Left lobe of liver (tissue), 2 donors: ENCODE measurements around the gene P4HA1. TPM values are rescaled to one million over a fixed set of nuclear protein-coding genes. Genes with fewer than 3 reads are reported as not detected.
"Not testable (repeated sequence)": the region's sequence is repeated elsewhere in the genome, so short reads cannot be mapped to it uniquely, and the experiment has no call there.

Experiments
- ATAC-seq: fragments of 200-7000 bp; cut with Tn5 transposase; one replicate; pipeline ENCODE4 v1.9.1; 2020; ENCODE audit warnings: mild to moderate bottlenecking, moderate library complexity
- DNase-seq: peaks from one replicate; pipeline ENCODE4 v3.0.0-alpha.2; 2020; ENCODE audit warnings: low spot score
- total RNA-seq: library from RNA; stranded (reverse); gene quantifications from one replicate; pipeline ENCODE4 v1.2.1, GENCODE V29; 2021
- donor health status: DM: no; HTN: no; CAD: no; lungs with moderate emphysema.
- donor health status: DM: no; HTN: yes; CAD: no.

The P4HA1 gene
- total RNA-seq, 1 donor from 2014 or later = 7.3 TPM

- no peak for DNase-seq
- peak; percentile 66 for ATAC-seq
These were observed 52.0 kb downstream of the P4HA1 start for GRCh38 chr10:73044378-73045285.

GRCh38 chr10:73043766-73044377, 52.8 kb downstream of the P4HA1 start:
- DNase-seq = no peak
- ATAC-seq = peak; percentile 84

GRCh38 chr10:73043319-73043718, 53.3 kb downstream of the P4HA1 start:
- ATAC-seq = no peak
- no peak for DNase-seq

GRCh38 chr10:73042130-73042529, 54.5 kb downstream of the P4HA1 start:
- DNase-seq (no peak), ATAC-seq (no peak)

GRCh38 chr10:73039635-73040034, 57.0 kb downstream of the P4HA1 start:
- DNase-seq (no peak), ATAC-seq (no peak)

DNA sequence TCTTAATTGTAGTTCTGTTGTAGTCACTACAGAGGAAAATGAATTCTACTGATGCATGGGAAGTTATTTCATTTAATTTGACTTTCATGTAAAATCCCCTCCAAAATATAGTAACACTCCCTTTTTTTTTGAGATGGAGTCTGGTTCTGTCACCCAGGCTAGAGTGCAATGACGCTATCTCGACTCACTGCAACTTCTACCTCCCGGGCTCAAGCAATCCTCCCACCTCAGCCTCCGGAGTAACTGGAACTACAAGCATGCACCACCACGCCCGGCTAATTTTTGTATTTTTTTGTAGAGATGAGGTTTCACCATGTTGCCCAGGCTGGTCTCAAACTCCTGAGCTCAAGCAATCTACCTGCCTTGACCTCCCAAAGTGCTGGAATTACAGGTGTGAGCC, 60.4 kb downstream of the P4HA1 start:
- not testable (repeated sequence) for DNase-seq, ATAC-seq

- ATAC-seq = no peak
- no peak for DNase-seq
These were observed 64.1 kb downstream of the P4HA1 start for GRCh38 chr10:73032536-73032935.

DNA sequence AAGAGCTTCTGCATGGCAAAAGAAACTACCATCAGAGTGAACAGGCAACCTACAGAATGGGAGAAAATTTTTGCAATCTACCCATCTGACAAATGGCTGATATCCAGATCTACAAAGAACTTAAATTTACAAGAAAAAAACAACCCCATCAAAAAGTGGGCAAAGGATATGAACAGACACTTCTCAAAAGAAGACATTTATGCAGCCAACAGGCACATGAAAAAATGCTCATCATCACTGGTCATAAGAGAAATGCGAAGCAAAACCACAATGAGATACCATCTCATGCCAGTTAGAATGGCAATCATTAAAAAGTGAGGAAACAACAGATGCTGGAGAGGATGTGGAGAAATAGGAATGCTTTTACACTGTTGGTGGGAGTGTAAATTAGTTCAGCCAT, 70.0 kb downstream of the P4HA1 start:
- not testable (repeated sequence) for ATAC-seq, DNase-seq

DNA sequence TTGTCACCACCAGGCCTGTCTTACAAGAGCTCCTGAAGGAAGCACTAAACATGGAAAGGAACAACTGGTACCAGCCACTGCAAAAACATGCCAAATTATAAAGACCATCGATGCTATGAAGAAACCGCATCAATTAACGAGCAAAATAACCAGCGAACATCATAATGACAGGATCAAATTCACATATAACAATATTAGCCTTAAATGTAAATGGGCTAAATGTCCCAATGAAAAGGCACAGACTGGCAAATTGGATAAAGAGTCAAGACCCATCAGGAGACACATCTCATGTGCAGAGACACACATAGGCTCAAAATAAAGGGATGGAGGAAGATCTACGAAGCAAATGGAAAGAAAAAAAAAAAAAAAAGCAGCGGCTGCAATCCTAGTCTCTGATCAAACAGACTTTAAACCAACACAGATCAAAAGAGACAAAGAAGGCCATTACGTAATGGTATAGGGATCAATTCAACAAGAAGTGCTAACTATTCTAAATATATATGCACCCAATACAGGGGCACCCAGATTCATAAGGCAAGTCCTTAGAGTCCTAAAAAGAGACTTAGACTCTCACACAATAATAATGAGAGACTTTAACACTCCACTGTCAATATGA, 73.1 kb downstream of the P4HA1 start:
- not testable (repeated sequence) for ATAC-seq, DNase-seq

- not testable (repeated sequence) for DNase-seq, ATAC-seq
These were observed 73.7 kb downstream of the P4HA1 start for GRCh38 chr10:73022961-73023360.

DNA sequence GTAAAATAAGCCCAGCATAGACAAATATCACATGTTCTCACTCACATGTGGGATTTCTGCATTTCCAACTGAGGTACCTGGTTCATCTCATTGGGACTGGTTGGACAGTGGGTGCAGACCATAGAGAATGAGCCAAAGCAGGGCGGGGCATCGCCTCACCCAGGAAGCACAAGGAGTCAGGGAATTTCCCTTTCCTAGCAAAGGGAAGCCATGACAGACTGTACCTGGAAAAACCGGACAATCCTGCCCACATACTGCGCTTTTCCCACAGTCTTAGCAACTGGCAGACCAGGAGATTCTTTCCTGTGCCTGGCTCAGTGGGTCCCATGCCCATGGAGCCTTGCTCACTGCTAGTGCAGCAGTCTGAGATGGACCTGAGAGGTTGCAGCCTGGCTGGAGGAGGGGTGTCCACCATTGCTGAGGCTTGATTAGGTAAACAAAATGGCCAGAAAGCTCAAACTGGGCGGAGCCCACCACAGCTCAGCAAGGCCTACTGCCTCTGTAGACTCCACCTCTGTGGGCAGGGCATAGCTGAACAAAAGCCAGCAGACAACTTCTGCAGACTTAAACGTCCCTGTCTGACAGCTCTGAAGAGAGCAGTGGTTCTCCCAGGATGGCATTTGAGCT, 75.0 kb downstream of the P4HA1 start:
- not testable (repeated sequence) for DNase-seq, ATAC-seq

DNA sequence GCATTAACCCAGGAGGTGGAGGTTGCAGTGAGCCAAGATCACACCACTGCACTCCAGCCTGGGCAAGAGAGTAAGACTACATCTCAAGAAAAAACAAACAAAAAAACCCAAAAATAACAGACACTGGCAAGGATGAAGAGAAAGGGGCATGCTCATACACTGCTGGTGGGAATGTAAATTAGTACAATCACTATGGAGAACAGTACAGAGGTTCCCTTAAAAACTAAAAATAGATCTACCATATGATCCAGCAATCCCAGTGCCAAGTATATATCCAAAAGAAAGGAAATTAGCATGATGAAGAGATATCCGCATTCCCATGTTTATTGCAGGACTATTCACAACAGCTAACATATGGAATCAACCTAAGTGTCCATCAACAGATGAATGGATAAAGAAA, 75.6 kb downstream of the P4HA1 start:
- ATAC-seq (no peak), DNase-seq (no peak)

- ATAC-seq = no peak
- DNase-seq = no peak
These were observed 77.6 kb downstream of the P4HA1 start for GRCh38 chr10:73019100-73019499.

- ATAC-seq (no peak), DNase-seq (no peak)
These were observed 78.0 kb downstream of the P4HA1 start for GRCh38 chr10:73018632-73019031.

GRCh38 chr10:73017955-73018480, 78.6 kb downstream of the P4HA1 start:
- ATAC-seq (no peak), DNase-seq (no peak)

DNA sequence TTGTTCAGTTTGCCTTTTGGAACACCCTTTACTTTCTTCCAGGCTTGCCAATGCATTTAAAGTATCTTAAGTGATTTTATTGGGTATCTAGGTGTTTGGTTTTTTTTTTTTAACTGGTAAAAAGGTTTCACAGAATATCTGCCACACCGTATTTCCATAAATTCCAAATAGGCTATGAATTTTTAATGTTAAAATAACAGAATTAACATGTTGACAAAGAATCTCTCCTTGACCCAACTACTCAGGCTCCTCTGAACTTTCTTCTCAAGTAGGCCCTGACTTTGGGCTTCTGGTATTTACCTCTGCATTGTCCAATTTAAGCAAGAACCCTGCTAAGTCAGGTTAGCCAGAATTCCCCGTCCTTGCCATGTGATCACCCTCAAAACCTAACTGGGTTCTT, 80.9 kb downstream of the P4HA1 start:
- ATAC-seq (no peak), DNase-seq (no peak)

DNA sequence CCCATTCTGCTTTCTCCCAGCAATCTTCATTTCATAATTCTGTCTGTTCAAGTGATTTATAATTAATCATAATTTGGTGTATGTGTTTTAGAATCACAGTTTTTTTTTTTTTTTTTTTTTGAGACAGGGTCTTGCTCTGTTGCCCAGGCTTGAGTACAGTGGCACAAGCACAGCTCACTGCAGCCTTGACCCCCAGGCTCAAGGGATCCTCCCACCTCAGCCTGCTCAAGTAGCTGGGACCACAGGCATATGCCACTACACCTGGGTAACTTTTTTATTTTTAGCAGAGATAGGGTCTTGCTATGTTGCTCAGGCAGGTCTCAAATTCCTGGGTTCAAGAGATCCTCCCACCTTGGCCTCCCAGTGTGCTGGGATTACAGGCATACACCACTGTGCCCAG, 92.8 kb downstream of the P4HA1 start:
- ATAC-seq = no peak
- DNase-seq = no peak

- DNase-seq (no peak), ATAC-seq (no peak)
These were observed 95.7 kb downstream of the P4HA1 start for GRCh38 chr10:73000973-73001372.

DNA sequence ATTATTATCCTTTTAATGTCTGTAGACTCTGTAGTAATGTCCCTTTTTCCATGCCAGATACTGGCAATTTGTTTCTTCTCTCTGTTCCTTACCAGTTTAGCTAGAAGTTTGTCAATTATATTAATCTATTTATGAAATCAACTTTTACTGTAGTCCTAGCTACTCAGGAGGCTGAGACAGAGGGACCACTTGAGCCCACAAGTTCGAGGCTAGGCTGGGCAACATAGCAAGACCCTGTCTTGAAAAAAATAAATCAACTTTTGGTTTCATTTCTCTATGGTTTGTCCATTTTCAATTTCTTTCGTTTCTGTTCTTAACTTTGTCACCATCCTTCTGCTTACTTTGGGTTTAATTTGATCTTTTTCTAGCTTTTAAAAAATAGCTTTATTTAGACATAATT, 99.6 kb downstream of the P4HA1 start:
- DNase-seq (no peak), ATAC-seq (no peak)

DNA sequence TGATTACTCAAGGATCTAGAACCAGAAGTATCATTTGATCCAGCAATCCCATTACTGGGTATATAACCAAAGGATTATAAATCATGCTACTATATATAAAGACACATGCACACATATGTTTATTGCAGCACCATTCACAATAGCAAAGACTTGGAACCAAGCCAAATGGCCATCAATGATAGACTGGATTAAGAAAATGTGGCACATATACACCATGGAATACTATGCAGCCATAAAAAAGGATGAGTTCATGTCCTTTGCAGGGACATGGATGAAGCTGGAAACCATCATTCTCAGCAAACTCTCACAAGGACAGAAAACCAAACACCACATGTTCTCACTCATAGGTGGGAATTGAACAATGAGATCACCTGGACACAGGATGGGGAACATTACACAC, 101.2 kb downstream of the P4HA1 start:
- not testable (repeated sequence) for DNase-seq, ATAC-seq

DNA sequence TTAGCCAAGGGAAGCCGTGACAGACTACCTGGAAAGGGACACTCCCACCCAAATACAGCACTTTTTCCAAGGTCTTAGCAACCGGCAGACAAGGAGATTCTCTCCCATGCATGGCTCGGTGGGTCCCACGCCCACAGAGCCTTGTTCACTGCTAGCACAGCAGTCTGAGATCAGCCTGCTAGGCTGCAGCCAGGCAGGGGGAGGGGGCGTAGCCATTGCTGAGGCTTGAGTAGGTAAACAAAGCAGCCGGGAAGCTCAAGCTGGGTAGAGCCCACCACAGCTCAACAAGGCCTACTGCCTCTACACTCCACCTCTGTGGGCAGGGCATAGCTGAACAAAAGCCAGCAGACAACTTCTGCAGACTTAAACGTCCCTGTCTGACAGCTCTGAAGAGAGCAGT, 106.9 kb downstream of the P4HA1 start:
- not testable (repeated sequence) for ATAC-seq, DNase-seq
